ENCODE measurements around the gene NQO1. TPM values are rescaled to one million over a fixed set of nuclear protein-coding genes. Genes with fewer than 3 reads are reported as not detected.

NQO1 gene
- total and polyA plus RNA-seq, 2 of the 13 experiments (the other 11 are each of a cell fraction or from before 2014, with no cell fraction given), result 464 to 1,060 TPM

DNA sequence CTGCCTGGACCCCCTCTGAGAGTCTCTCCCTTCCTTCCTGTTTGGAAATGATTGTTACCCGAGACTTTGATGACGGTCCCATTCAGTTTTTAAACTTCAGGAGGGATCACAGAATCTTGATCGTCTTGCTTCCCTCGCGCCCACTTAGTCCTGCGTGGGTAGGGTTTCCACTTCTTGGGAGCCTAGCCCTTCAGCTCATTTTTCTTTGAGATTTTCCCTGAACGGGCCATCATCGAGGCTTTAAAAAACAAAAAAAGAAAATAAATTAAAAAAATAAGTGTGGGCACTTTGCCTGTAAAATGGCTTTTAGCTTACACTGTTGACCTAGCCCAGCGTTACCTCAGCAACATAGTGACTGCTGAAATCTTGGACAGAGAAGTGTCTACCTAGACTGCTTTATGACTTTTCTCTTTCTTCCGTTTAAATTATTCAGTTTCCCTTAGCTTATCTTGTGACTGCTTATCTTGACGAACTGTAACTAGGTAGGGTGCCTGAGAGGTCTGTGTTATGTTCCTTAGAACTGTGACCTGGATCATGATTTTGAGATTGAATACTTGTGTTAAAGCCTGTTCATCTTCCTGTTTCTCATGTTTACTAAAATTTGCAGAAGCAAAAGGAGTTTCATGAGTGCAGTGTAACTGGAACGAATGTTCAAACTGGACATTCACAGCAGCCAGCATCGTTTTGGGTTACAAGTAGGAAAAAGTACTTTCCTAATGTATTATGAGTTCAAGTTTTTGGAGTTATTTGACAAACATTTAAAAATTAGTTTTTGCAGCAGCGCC, 36.6 kb upstream of the NQO1 start (continued):
- TF ChIP-seq IRF1 (CRISPR knock-in tag; IDR thresholded peaks at IDR 0.05; ENCODE audit: low read depth), result no peak
- TF ChIP-seq, protein P1, sequence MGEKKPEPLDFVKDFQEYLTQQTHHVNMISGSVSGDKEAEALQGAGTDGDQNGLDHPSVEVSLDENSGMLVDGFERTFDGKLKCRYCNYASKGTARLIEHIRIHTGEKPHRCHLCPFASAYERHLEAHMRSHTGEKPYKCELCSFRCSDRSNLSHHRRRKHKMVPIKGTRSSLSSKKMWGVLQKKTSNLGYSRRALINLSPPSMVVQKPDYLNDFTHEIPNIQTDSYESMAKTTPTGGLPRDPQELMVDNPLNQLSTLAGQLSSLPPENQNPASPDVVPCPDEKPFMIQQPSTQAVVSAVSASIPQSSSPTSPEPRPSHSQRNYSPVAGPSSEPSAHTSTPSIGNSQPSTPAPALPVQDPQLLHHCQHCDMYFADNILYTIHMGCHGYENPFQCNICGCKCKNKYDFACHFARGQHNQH (CRISPR knock-in tag; IDR thresholded peaks at IDR 0.05), result peak; percentile 28; the same call in 1 of the 2 replicates
- TF ChIP-seq HDAC2 (CRISPR knock-in tag; IDR thresholded peaks at IDR 0.05), result 0 out of 2 replicates have a peak, but pooled peaks have one; percentile 45
- TF ChIP-seq ELF1 (CRISPR knock-in tag; IDR thresholded peaks at IDR 0.05), result 0 out of 2 replicates have a peak, but pooled peaks have one; percentile 9
- TF ChIP-seq FOXA3 (CRISPR knock-in tag; IDR thresholded peaks at IDR 0.05), result 0 out of 2 replicates have a peak, but pooled peaks have one; percentile 8
- 0 out of 2 replicates have a peak, but pooled peaks have one; percentile 60 for TF ChIP-seq ZSCAN20 (CRISPR knock-in tag; IDR thresholded peaks at IDR 0.05; ENCODE audit: borderline replicate concordance)
- peak; percentile 35; the same call in 1 of the 2 replicates for TF ChIP-seq ZNF549 (CRISPR knock-in tag; IDR thresholded peaks at IDR 0.05)
- TF ChIP-seq ZNF317 (CRISPR knock-in tag; IDR thresholded peaks at IDR 0.05), result no peak
- no peak for TF ChIP-seq ZNF251 (CRISPR knock-in tag; IDR thresholded peaks at IDR 0.05)
- TF ChIP-seq ZBTB3 (CRISPR knock-in tag; IDR thresholded peaks at IDR 0.05; ENCODE audit: borderline replicate concordance, low read depth), result peak; percentile 60; the same call in 1 of the 2 replicates
- peak; percentile 56; the same call in 1 of the 2 replicates for TF ChIP-seq FOXJ3 (CRISPR knock-in tag; IDR thresholded peaks at IDR 0.05; ENCODE audit: borderline replicate concordance)
- TF ChIP-seq ARNTL (CRISPR knock-in tag; IDR thresholded peaks at IDR 0.05), result peak; percentile 57; the same call in 1 of the 2 replicates
- TF ChIP-seq, protein P2, sequence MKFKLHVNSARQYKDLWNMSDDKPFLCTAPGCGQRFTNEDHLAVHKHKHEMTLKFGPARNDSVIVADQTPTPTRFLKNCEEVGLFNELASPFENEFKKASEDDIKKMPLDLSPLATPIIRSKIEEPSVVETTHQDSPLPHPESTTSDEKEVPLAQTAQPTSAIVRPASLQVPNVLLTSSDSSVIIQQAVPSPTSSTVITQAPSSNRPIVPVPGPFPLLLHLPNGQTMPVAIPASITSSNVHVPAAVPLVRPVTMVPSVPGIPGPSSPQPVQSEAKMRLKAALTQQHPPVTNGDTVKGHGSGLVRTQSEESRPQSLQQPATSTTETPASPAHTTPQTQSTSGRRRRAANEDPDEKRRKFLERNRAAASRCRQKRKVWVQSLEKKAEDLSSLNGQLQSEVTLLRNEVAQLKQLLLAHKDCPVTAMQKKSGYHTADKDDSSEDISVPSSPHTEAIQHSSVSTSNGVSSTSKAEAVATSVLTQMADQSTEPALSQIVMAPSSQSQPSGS (CRISPR knock-in tag; IDR thresholded peaks at IDR 0.05), result peak; percentile 57; the same call in 1 of the 2 replicates
- no peak for TF ChIP-seq ZSCAN5A (CRISPR knock-in tag; IDR thresholded peaks at IDR 0.05; ENCODE audit: borderline replicate concordance)
- TF ChIP-seq, protein P3, sequence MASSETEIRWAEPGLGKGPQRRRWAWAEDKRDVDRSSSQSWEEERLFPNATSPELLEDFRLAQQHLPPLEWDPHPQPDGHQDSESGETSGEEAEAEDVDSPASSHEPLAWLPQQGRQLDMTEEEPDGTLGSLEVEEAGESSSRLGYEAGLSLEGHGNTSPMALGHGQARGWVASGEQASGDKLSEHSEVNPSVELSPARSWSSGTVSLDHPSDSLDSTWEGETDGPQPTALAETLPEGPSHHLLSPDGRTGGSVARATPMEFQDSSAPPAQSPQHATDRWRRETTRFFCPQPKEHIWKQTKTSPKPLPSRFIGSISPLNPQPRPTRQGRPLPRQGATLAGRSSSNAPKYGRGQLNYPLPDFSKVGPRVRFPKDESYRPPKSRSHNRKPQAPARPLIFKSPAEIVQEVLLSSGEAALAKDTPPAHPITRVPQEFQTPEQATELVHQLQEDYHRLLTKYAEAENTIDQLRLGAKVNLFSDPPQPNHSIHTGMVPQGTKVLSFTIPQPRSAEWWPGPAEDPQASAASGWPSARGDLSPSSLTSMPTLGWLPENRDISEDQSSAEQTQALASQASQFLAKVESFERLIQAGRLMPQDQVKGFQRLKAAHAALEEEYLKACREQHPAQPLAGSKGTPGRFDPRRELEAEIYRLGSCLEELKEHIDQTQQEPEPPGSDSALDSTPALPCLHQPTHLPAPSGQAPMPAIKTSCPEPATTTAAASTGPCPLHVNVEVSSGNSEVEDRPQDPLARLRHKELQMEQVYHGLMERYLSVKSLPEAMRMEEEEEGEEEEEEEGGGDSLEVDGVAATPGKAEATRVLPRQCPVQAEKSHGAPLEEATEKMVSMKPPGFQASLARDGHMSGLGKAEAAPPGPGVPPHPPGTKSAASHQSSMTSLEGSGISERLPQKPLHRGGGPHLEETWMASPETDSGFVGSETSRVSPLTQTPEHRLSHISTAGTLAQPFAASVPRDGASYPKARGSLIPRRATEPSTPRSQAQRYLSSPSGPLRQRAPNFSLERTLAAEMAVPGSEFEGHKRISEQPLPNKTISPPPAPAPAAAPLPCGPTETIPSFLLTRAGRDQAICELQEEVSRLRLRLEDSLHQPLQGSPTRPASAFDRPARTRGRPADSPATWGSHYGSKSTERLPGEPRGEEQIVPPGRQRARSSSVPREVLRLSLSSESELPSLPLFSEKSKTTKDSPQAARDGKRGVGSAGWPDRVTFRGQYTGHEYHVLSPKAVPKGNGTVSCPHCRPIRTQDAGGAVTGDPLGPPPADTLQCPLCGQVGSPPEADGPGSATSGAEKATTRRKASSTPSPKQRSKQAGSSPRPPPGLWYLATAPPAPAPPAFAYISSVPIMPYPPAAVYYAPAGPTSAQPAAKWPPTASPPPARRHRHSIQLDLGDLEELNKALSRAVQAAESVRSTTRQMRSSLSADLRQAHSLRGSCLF (CRISPR knock-in tag; IDR thresholded peaks at IDR 0.05; ENCODE audit: borderline replicate concordance), result peak; percentile 24; the same call in 1 of the 2 replicates
- no peak for TF ChIP-seq HES4 (CRISPR knock-in tag; IDR thresholded peaks at IDR 0.05; ENCODE audit: borderline replicate concordance)
- TF ChIP-seq ZNF775 (CRISPR knock-in tag; IDR thresholded peaks at IDR 0.05; ENCODE audit: borderline replicate concordance), result 0 out of 2 replicates have a peak, but pooled peaks have one; percentile 31
- TF ChIP-seq ZNF614 (CRISPR knock-in tag; IDR thresholded peaks at IDR 0.05; ENCODE audit: borderline replicate concordance), result 0 out of 2 replicates have a peak, but pooled peaks have one; percentile 56

Data from HepG2 (cell line).